GM12801 (cell line): ENCODE data around the gene PYHIN1.

Experiments used
- TF ChIP-seq, protein P1 (sequence below): IDR thresholded peaks from one replicate; pipeline ENCODE4 v1.5.1; 2011; ENCODE audit warnings: control low read depth; ENCODE audit not compliant: insufficient read length; ENCODE audit errors: extremely low read depth

The PYHIN1 gene

GRCh38 chr1:159015440-159015909 is 84.1 kb downstream of the PYHIN1 start:
- TF ChIP-seq, protein P1, sequence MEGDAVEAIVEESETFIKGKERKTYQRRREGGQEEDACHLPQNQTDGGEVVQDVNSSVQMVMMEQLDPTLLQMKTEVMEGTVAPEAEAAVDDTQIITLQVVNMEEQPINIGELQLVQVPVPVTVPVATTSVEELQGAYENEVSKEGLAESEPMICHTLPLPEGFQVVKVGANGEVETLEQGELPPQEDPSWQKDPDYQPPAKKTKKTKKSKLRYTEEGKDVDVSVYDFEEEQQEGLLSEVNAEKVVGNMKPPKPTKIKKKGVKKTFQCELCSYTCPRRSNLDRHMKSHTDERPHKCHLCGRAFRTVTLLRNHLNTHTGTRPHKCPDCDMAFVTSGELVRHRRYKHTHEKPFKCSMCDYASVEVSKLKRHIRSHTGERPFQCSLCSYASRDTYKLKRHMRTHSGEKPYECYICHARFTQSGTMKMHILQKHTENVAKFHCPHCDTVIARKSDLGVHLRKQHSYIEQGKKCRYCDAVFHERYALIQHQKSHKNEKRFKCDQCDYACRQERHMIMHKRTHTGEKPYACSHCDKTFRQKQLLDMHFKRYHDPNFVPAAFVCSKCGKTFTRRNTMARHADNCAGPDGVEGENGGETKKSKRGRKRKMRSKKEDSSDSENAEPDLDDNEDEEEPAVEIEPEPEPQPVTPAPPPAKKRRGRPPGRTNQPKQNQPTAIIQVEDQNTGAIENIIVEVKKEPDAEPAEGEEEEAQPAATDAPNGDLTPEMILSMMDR, result no peak

GRCh38 chr1:159023723-159024122 is 92.4 kb downstream of the PYHIN1 start:
- TF ChIP-seq, protein P1, result no peak

- TF ChIP-seq, protein P1, result no peak
Measured at GRCh38 chr1:159025043-159025442, 93.7 kb downstream of the PYHIN1 start.
